Loucy (cell line): ENCODE measurements around the gene FAM229A.

ENCODE experiments used
- EZH2phosphoT487 ChIP-seq: fragments of 200-600 bp; IDR thresholded peaks from 2 replicates; pipeline ENCODE4 v1.6.1; 2018; ENCODE audit warnings: antibody characterized with exemption, mild to moderate bottlenecking, moderate library complexity, borderline replicate concordance
- TF ChIP-seq, protein P1 (sequence below): fragments of 200-600 bp; sonication (generic); conservative IDR thresholded peaks from 2 replicates; pipeline ENCODE4 v1.5.1; 2014; ENCODE audit warnings: mild to moderate bottlenecking, antibody characterized with exemption, low read length

DNA sequence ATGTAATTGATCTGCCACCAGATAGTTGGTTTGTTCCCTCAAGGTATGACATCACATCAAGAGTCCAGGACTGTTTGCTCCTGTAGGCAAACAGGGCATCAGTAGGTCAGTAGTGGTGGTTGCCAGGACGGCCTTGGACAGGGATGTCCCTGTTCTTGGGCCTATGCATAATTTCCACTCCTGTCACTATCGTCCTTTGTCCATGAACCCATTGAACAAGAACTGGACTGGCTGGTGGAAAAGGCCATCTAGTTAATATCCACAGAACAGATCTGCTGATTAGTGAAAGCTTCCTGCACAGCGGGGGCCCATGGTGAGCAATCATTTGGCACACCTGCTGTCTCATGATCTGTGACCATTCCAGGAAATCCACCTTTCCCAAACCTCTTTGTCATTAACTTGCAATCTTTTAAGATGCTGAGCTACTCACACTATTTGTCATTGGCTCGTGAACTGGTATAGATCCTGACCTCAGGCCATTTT, 44.4 kb upstream of the FAM229A start:
- TF ChIP-seq, protein P1, sequence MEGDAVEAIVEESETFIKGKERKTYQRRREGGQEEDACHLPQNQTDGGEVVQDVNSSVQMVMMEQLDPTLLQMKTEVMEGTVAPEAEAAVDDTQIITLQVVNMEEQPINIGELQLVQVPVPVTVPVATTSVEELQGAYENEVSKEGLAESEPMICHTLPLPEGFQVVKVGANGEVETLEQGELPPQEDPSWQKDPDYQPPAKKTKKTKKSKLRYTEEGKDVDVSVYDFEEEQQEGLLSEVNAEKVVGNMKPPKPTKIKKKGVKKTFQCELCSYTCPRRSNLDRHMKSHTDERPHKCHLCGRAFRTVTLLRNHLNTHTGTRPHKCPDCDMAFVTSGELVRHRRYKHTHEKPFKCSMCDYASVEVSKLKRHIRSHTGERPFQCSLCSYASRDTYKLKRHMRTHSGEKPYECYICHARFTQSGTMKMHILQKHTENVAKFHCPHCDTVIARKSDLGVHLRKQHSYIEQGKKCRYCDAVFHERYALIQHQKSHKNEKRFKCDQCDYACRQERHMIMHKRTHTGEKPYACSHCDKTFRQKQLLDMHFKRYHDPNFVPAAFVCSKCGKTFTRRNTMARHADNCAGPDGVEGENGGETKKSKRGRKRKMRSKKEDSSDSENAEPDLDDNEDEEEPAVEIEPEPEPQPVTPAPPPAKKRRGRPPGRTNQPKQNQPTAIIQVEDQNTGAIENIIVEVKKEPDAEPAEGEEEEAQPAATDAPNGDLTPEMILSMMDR = no peak
- TF ChIP-seq EZH2phosphoT487 = no peak
